Endothelial cell of umbilical vein (primary cell): ENCODE data around the gene PMEL.

Source experiments
- POLR2A ChIP-seq: IDR thresholded peaks from 2 replicates; pipeline ENCODE4 v1.6.1; 2012; ENCODE audit warnings: low read depth, mild to moderate bottlenecking, control low read depth, low read length
- TF ChIP-seq, protein P1 (sequence below), 2 donors: IDR thresholded peaks; 1 replicate in 1 of 2; 2 replicates in 1 of 2; pipeline ENCODE4 v1.5.1; 2011; ENCODE audit warnings: low read length in 2 of 2, mild to moderate bottlenecking in 2 of 2, moderate library complexity in 2 of 2, control low read depth in 1 of 2, inconsistent platforms in 1 of 2, low read depth in 1 of 2; ENCODE audit not compliant: insufficient read depth in 1 of 2; ENCODE audit errors: extremely low read depth in 1 of 2

DNA sequence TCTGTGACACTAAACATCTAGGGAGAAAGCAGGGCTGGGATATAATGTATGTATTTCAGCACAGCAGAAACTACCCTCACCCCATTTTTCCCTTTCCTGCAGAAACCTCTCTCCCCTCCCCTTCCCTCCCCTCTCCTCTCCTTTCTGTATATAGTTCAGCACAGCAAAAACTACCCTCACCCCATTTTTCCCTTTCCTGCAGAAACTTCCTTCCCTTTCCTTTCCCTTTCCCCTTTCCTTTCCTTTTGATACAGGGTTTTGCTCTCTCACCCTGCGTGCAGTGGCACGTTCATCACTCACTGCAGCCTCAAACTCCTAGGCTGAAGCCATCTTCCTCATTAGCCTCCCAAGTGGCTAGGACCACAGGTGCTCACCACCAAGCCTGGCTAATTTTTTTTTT lies 2.1 kb downstream of the PMEL start:
- no peak for TF ChIP-seq POLR2A
- TF ChIP-seq, protein P1, sequence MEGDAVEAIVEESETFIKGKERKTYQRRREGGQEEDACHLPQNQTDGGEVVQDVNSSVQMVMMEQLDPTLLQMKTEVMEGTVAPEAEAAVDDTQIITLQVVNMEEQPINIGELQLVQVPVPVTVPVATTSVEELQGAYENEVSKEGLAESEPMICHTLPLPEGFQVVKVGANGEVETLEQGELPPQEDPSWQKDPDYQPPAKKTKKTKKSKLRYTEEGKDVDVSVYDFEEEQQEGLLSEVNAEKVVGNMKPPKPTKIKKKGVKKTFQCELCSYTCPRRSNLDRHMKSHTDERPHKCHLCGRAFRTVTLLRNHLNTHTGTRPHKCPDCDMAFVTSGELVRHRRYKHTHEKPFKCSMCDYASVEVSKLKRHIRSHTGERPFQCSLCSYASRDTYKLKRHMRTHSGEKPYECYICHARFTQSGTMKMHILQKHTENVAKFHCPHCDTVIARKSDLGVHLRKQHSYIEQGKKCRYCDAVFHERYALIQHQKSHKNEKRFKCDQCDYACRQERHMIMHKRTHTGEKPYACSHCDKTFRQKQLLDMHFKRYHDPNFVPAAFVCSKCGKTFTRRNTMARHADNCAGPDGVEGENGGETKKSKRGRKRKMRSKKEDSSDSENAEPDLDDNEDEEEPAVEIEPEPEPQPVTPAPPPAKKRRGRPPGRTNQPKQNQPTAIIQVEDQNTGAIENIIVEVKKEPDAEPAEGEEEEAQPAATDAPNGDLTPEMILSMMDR (IDR thresholded peaks at IDR 0.05; ENCODE audit: extremely low read depth in 1 of 2, insufficient read depth in 1 of 2, low read depth in 1 of 2, low read length in 2 of 2) = no peak
